ENCODE results near the gene PTGER3.

GRCh38 chr1:70966018-70966638 is 81.5 kb downstream of the PTGER3 start:
- no peak for TF ChIP-seq EZH2 (IDR thresholded peaks at IDR 0.05; ENCODE audit: borderline replicate concordance, low read depth, low read length, poor library complexity, severe bottlenecking)
- TF ChIP-seq CTCF (conservative IDR thresholded peaks at IDR 0.05; ENCODE audit: low read depth, low read length): peak; percentile 47
